ENCODE measurements around the gene ZC3H4. TPM values are rescaled to one million over a fixed set of nuclear protein-coding genes. Genes with fewer than 3 reads are reported as not detected.

ZC3H4 gene
- total and polyA plus RNA-seq, 4 donors: 9.5 to 35.2 (median 24.4) TPM

DNA sequence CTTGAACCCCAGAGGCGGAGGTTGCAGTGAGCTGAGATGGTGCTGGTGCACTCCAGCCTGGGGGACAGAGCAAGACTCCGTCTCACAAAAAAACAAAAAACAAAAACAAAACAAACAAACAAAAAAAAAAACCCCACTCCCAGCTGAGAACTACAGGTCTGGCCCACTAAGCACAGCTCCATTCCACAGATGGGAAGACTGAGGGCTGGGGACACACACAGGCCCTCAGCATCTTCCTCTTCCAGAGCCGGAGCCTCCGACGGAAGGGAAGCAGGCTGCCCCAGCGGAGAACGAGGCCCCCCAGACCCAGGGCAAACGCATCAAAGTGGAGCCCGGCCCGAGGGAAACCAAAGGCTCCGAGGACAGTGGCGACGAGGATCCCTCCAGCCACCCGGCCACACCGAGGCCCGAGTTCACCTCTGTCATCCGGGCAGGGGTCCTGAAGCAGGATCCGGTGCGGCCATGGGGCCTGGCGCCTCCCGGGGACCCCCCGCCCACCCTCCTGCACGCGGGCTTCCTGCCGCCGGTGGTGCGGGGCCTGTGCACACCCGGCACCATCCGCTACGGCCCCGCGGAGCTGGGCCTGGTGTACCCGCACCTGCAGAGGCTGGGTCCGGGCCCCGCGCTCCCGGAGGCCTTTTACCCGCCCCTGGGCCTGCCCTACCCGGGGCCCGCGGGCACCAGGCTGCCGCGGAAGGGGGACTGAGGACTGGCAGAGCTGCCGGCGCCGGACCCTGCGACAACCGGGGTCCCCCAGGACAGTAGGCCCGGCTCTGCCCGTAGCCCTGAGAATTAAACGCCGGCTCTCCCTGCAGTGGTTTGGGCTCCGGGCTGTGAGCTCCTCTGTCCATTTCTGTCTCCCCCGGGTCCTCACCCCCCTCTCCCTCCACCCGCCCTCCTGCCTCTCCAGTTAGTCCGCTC, 68.4 kb downstream of the ZC3H4 start:
- H3K9me3 ChIP-seq (ENCODE audit: control insufficient read depth, insufficient read depth, low read length): no peaks in the 10 kb centered on the region
- no peaks in the 10 kb centered on the region for H3K27me3 ChIP-seq (ENCODE audit: control insufficient read depth, insufficient read depth, low read length)
- DNase-seq (ENCODE audit: low read depth in 4 of 6, low spot score in 6 of 6): no peak
- H3K27ac ChIP-seq (ENCODE audit: low read depth, low read length): no peak overlapping the region
- H3K36me3 ChIP-seq (ENCODE audit: control insufficient read depth, insufficient read depth, low read length): peaks cover 42% of the 10 kb centered on the region
- H3K4me1 ChIP-seq (ENCODE audit: control insufficient read depth, insufficient read depth, low read length): peaks cover 18% of the 10 kb centered on the region
- no peak overlapping the region for H3K4me3 ChIP-seq (ENCODE audit: low read depth, low read length)
- WGBS (ENCODE audit: insufficient coverage): 94% methylated on average over 48 of the region's 56 CpGs

DNA sequence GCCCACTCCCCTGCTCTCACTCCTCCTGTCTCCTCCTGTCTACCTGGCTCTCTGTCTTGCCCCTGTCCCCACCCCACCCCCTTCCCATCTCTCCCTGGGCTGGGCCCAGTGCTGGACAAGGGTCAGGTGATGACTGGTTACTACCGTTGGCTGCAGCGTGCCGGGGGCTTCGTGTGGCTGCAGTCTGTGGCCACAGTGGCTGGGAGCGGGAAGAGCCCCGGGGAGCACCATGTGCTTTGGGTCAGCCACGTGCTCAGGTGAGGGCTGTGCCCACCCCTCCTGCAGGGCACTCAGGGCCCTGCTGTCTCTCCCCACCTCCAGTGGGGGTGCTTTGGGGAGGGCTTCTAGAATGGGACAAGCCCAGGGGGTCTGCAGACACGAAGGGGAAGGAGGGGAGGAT, 72.7 kb downstream of the ZC3H4 start:
- 87% methylated on average over 8 of the region's 8 CpGs for WGBS (ENCODE audit: insufficient coverage)
- Histone ChIP-seq H3K27ac (ENCODE audit: low read depth, low read length) (no peak overlapping the region), H3K4me1 (ENCODE audit: control insufficient read depth, insufficient read depth, low read length) (peaks cover 6% of the 10 kb centered on the region), H3K4me3 (ENCODE audit: low read depth, low read length) (no peak overlapping the region), H3K27me3 (ENCODE audit: control insufficient read depth, insufficient read depth, low read length) (no peaks in the 10 kb centered on the region), H3K36me3 (ENCODE audit: control insufficient read depth, insufficient read depth, low read length) (peaks cover 46% of the 10 kb centered on the region), H3K9me3 (ENCODE audit: control insufficient read depth, insufficient read depth, low read length) (no peaks in the 10 kb centered on the region)
- no peak for DNase-seq (ENCODE audit: low read depth in 4 of 6, low spot score in 6 of 6)

DNA sequence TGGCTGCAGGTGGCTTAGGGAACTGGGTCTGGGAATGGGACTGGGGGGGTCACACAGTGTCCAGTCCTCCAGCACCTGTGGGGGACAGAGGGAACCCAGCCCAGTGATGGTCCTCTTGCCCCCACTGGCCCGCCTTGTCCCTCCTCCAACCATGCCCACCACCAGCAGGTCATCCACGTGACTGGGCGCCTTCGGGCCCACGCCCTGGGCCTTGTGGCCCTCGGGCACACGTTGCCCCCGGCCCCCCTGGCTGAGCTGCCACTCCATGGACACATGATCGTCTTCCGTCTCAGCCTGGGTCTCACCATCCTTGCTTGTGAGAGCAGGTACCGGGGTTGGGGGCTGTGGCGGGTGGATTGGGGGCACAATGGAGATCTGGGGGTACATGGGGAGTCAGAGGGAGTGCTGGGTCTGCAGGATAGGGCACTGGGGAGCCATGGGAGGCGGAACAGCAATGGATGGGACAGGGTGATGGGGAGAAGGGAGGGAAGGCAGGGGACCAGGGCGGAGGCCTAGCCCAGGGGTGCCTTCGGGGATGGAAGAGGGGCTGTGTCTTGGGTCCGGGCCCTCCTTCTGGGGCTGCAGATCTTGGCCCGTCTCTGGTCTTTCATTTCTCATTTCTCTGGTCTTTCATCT, 74.2 kb downstream of the ZC3H4 start:
- H3K36me3 ChIP-seq (ENCODE audit: control insufficient read depth, insufficient read depth, low read length): peaks cover 31% of the 10 kb centered on the region
- no peak overlapping the region for H3K4me3 ChIP-seq (ENCODE audit: low read depth, low read length)
- peaks cover 2% of the 10 kb centered on the region for H3K27me3 ChIP-seq (ENCODE audit: control insufficient read depth, insufficient read depth, low read length)
- DNase-seq (ENCODE audit: low read depth in 4 of 6, low spot score in 6 of 6): no peak
- 89% methylated on average over 15 of the region's 17 CpGs for WGBS (ENCODE audit: insufficient coverage)
- peaks cover 15% of the 10 kb centered on the region for H3K4me1 ChIP-seq (ENCODE audit: control insufficient read depth, insufficient read depth, low read length)
- H3K27ac ChIP-seq (ENCODE audit: low read depth, low read length): no peak overlapping the region
- H3K9me3 ChIP-seq (ENCODE audit: control insufficient read depth, insufficient read depth, low read length): no peaks in the 10 kb centered on the region

DNA sequence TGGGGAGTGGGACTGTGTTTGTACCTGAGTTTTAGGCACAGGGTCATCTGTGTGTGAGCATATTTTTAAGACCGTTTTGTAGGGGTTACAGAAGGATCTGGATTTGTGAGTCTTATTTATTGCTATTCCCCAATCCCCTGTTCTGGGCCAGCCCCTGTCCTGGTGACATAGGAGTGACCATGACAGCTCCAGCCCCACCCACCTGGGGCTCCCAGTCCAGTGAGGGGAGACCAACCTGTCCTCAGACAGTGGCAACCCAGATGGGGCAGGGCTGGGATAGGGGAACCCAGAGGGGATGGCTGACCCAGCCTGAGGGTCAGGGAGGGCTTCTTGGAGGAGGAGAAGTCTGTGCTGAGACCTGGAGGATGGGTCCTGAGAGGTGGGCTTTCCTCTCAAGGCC, 75.8 kb downstream of the ZC3H4 start:
- DNase-seq (ENCODE audit: low read depth in 4 of 6, low spot score in 6 of 6): no peak
- no CpG with 5 or more reads among the region's 1 CpG for WGBS (ENCODE audit: insufficient coverage)
- H3K36me3 ChIP-seq (ENCODE audit: control insufficient read depth, insufficient read depth, low read length): peaks cover 25% of the 10 kb centered on the region
- H3K27me3 ChIP-seq (ENCODE audit: control insufficient read depth, insufficient read depth, low read length): peaks cover 2% of the 10 kb centered on the region
- H3K4me1 ChIP-seq (ENCODE audit: control insufficient read depth, insufficient read depth, low read length): peaks cover 15% of the 10 kb centered on the region
- no peaks in the 10 kb centered on the region for H3K9me3 ChIP-seq (ENCODE audit: control insufficient read depth, insufficient read depth, low read length)
- H3K27ac ChIP-seq (ENCODE audit: low read depth, low read length): no peak overlapping the region
- H3K4me3 ChIP-seq (ENCODE audit: low read depth, low read length): no peak overlapping the region

DNA sequence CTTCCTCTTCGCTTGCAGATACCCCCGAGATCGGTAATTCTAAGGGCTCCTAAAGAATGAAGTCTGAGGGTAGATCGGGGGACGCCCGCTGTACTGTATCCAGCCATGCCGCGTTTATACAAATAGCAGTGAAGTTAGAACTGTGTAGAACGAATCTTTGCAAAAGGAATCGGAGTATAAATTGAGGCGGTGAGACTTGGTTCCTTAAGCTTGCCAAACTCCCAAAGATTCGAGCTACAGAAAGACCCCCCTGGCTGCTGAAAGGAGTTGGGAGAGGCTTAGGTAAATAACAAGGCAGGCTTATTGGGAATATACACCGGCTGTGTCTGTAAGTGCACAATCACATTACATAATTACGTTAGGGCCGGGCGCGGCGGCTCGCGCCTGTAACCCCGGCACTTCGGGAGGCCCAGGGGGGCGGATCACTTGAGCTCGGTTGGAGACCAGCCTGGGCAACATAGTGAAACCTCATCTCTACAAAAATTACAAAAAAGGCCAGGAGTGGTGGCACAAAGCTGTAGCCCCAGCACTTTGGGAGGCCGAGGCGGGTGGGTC, 77.4 kb downstream of the ZC3H4 start:
- no peak for DNase-seq (ENCODE audit: low read depth in 4 of 6, low spot score in 6 of 6)
- H3K27me3 ChIP-seq (ENCODE audit: control insufficient read depth, insufficient read depth, low read length): peaks cover 6% of the 10 kb centered on the region
- WGBS (ENCODE audit: insufficient coverage): 6% methylated on average over 19 of the region's 26 CpGs
- H3K36me3 ChIP-seq (ENCODE audit: control insufficient read depth, insufficient read depth, low read length): peaks cover 19% of the 10 kb centered on the region
- H3K4me1 ChIP-seq (ENCODE audit: control insufficient read depth, insufficient read depth, low read length): peaks cover 23% of the 10 kb centered on the region
- no peaks in the 10 kb centered on the region for H3K9me3 ChIP-seq (ENCODE audit: control insufficient read depth, insufficient read depth, low read length)
- peak overlapping the region; percentile 73 for H3K27ac ChIP-seq (ENCODE audit: low read depth, low read length)
- peak overlapping the region; percentile 57 for H3K4me3 ChIP-seq (ENCODE audit: low read depth, low read length)

DNA sequence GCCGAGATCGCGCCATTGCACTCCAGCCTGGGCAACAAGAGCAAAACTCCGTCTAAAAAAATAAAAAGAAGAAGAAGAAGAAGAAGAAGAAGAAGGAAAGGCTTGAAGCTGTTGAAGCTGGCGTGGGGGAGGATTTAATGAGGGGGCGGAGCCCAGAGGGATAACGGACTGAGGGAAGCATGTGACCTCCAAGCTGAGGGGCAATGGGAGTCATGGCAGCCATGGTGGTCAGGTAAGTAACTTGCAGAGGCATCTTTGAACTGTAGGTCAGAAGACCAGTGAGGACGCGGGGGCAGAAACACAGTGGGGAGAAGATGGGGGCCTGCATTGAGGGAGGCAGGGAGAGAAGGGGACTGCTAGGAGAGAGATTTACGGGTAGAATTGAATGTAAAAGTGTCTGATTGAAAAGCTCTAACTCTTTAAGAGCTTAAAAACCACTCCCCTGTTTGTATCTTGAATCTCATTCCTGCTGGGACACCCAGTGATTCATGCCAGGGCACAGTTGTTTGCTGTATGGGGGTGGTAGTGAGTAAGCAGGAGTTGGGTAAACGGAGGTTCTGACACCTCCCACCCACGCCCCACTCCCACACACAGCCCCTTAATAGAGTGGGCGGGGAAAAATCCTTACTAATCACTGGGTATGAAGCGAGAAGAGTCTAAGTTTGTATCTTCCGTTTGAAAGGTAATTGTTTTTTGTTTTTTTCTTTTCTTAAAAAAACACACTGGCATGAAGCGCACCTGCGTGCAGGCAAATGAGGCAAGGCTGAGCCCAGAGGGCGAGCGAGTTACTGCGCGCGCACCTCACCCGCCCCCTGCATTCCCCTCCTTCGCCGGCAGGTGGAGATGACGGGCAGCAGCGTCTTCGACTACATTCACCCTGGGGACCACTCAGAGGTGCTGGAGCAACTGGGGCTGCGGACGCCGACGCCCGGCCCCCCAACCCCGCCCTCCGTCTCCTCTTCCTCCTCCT, 78.2 kb downstream of the ZC3H4 start:
- peaks cover 23% of the 10 kb centered on the region for H3K4me1 ChIP-seq (ENCODE audit: control insufficient read depth, insufficient read depth, low read length)
- DNase-seq (ENCODE audit: low read depth in 4 of 6, low spot score in 6 of 6): peak in 5 of 6 donors; percentile 68 to 96 (median 80)
- H3K4me3 ChIP-seq (ENCODE audit: low read depth, low read length): peak overlapping the region; percentile 57
- 16% methylated on average over 19 of the region's 35 CpGs for WGBS (ENCODE audit: insufficient coverage)
- H3K27me3 ChIP-seq (ENCODE audit: control insufficient read depth, insufficient read depth, low read length): peaks cover 6% of the 10 kb centered on the region
- H3K9me3 ChIP-seq (ENCODE audit: control insufficient read depth, insufficient read depth, low read length): no peaks in the 10 kb centered on the region
- H3K36me3 ChIP-seq (ENCODE audit: control insufficient read depth, insufficient read depth, low read length): peaks cover 13% of the 10 kb centered on the region
- peak overlapping the region; percentile 73 for H3K27ac ChIP-seq (ENCODE audit: low read depth, low read length)

DNA sequence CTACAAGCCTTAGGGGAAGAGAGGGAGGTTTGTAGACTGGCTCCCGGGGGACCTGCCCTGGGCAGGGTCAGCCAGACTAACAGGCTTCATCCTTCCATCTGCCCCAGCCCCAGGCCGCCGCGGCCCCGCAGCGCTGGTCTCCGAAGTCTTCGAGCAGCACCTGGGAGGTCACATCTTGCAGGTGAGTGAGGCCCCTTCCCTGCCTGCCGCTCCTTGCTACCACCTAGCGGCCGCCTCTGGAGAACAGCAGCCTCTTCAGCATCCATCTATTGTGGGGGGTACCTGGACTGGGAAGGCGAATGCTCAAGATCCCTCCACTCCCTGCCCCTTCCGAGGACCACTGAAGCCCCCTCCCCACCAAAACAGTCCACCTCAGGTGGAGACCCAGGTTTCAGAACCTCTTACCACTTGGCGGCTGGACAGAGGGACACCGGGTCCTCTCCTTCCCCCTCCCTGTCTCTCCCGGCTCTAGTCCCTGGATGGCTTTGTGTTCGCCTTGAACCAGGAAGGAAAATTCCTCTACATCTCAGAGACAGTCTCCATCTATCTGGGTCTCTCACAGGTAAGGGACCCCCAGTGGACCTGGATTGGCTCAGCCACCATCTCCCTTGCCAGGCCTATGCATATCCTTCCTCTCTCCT, 81.3 kb downstream of the ZC3H4 start:
- 26% methylated on average over 13 of the region's 17 CpGs for WGBS (ENCODE audit: insufficient coverage)
- peaks cover 30% of the 10 kb centered on the region for H3K4me1 ChIP-seq (ENCODE audit: control insufficient read depth, insufficient read depth, low read length)
- H3K9me3 ChIP-seq (ENCODE audit: control insufficient read depth, insufficient read depth, low read length): no peaks in the 10 kb centered on the region
- H3K4me3 ChIP-seq (ENCODE audit: low read depth, low read length): no peak overlapping the region
- no peak overlapping the region for H3K27ac ChIP-seq (ENCODE audit: low read depth, low read length)
- no peaks in the 10 kb centered on the region for H3K36me3 ChIP-seq (ENCODE audit: control insufficient read depth, insufficient read depth, low read length)
- peaks cover 18% of the 10 kb centered on the region for H3K27me3 ChIP-seq (ENCODE audit: control insufficient read depth, insufficient read depth, low read length)
- DNase-seq (ENCODE audit: low read depth in 4 of 6, low spot score in 6 of 6): peak in 1 of 6 donors; percentile 80

DNA sequence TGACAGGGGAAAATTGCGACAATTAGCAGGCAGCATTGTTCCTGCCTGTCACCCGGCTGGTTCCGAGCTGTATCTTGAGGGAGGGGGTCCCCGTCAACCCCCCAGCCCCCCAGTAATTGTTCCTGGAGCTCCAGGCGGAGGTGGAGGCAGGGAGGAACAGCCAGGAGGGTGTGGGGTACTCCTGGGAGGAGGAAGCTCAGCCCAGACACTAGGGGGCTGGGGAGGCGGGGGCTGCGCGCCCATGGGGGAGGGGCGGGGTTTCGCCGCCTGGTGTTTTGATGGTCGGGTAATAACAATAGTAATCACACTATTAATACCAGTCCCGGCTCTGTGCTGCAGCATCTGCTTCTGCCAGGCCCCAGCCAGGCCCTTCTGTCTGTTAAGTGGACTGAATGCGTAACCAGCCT, 85.4 kb downstream of the ZC3H4 start:
- peaks cover 43% of the 10 kb centered on the region for H3K27me3 ChIP-seq (ENCODE audit: control insufficient read depth, insufficient read depth, low read length)
- H3K4me1 ChIP-seq (ENCODE audit: control insufficient read depth, insufficient read depth, low read length): peaks cover 19% of the 10 kb centered on the region
- 13% methylated on average over 7 of the region's 14 CpGs for WGBS (ENCODE audit: insufficient coverage)
- no peaks in the 10 kb centered on the region for H3K36me3 ChIP-seq (ENCODE audit: control insufficient read depth, insufficient read depth, low read length)
- H3K27ac ChIP-seq (ENCODE audit: low read depth, low read length): no peak overlapping the region
- peak in 2 of 6 donors; percentile 48 to 65 for DNase-seq (ENCODE audit: low read depth in 4 of 6, low spot score in 6 of 6)
- no peaks in the 10 kb centered on the region for H3K9me3 ChIP-seq (ENCODE audit: control insufficient read depth, insufficient read depth, low read length)
- H3K4me3 ChIP-seq (ENCODE audit: low read depth, low read length): no peak overlapping the region
